Measurements from ENCODE around the gene RIN1. TPM values are rescaled to one million over a fixed set of nuclear protein-coding genes. Genes with fewer than 3 reads are reported as not detected.
"Not testable (repeated sequence)": the region's sequence is repeated elsewhere in the genome, so short reads cannot be mapped to it uniquely, and the experiment has no call there.

Gene RIN1
- total RNA-seq, 4 donors from 2014 or later = 22.3 to 37.2 (median 27.6) TPM

- intact Hi-C loops (cut with DNase I) = no loop called here
- H3K27ac ChIP-seq = no peak overlapping the region
- no peaks in the 10 kb centered on the region for H3K36me3 ChIP-seq
- WGBS, 2 donors = 90 to 96% methylated on average over 1 of the region's 1 CpG
- peaks cover 25 to 60% (median 35%) of the 10 kb centered on the region in 3 donors for H3K4me1 ChIP-seq
- no peak for DNase-seq
- no peak overlapping the region for H3K4me3 ChIP-seq
- H3K27me3 ChIP-seq = no peaks in the 10 kb centered on the region
- H3K9me3 ChIP-seq = no peaks in the 10 kb centered on the region
- TF ChIP-seq CTCF (IDR thresholded peaks at IDR 0.05) = no peak
- no peak for TF ChIP-seq POLR2A (IDR thresholded peaks at IDR 0.05)
Measured at GRCh38 chr11:66323684-66324083, 12.6 kb downstream of the RIN1 start.

GRCh38 chr11:66322732-66323427 lies 13.4 kb downstream of the RIN1 start:
- Histone ChIP-seq H3K36me3 (no peaks in the 10 kb centered on the region), H3K27ac (peak overlapping the region in 2 of 4 donors; percentile 34 to 65), H3K4me3 (no peak overlapping the region), H3K9me3 (no peaks in the 10 kb centered on the region), H3K27me3 (no peaks in the 10 kb centered on the region), H3K4me1 (peaks cover 26 to 60% (median 35%) of the 10 kb centered on the region in 3 donors)
- TF ChIP-seq POLR2A (IDR thresholded peaks at IDR 0.05) (no peak), CTCF (IDR thresholded peaks at IDR 0.05) (no peak)
- WGBS, 2 donors = 82 to 83% methylated on average over 5 to 8 of the region's 11 CpGs
- DNase-seq = no peak
- intact Hi-C loops (cut with DNase I) = no loop called here

- Histone ChIP-seq H3K36me3 (no peaks in the 10 kb centered on the region), H3K4me1 (peaks cover 33 to 60% (median 38%) of the 10 kb centered on the region in 3 donors), H3K27me3 (peaks cover 0 to 8% (median 0%) of the 10 kb centered on the region in 4 donors), H3K9me3 (no peaks in the 10 kb centered on the region), H3K27ac (peak overlapping the region in 1 of 4 donors; percentile 65), H3K4me3 (no peak overlapping the region)
- no peak for DNase-seq
- WGBS, 2 donors = 79 to 96% methylated on average over 2 of the region's 4 CpGs
- intact Hi-C loops (cut with DNase I) = no loop called here
- TF ChIP-seq POLR2A (IDR thresholded peaks at IDR 0.05) (no peak), CTCF (IDR thresholded peaks at IDR 0.05) (no peak)
Measured at GRCh38 chr11:66321606-66322005, 14.6 kb downstream of the RIN1 start.

GRCh38 chr11:66320748-66321147 lies 15.5 kb downstream of the RIN1 start:
- peaks cover 35 to 60% (median 38%) of the 10 kb centered on the region in 3 donors for H3K4me1 ChIP-seq

GRCh38 chr11:66320289-66320688 lies 15.9 kb downstream of the RIN1 start:
- H3K27me3 ChIP-seq = peaks cover 0 to 21% (median 0%) of the 10 kb centered on the region in 4 donors
- peaks cover 35 to 58% (median 38%) of the 10 kb centered on the region in 3 donors for H3K4me1 ChIP-seq
- H3K36me3 ChIP-seq; DNase-seq; H3K4me3 ChIP-seq; H3K27ac ChIP-seq; intact Hi-C loops (cut with DNase I); H3K9me3 ChIP-seq: not testable (repeated sequence)
- WGBS, 2 donors = 81 to 97% methylated on average over 2 of the region's 2 CpGs

More at GRCh38 chr11:66320748-66321147, 15.5 kb downstream of the RIN1 start:
- H3K27ac ChIP-seq; intact Hi-C loops (cut with DNase I); DNase-seq; H3K9me3 ChIP-seq; H3K36me3 ChIP-seq; H3K4me3 ChIP-seq: not testable (repeated sequence)
- WGBS, 2 donors = 90 to 91% methylated on average over 6 of the region's 6 CpGs
- peaks cover 0 to 16% (median 0%) of the 10 kb centered on the region in 4 donors for H3K27me3 ChIP-seq

- intact Hi-C loops (cut with DNase I) = no loop called here
- DNase-seq = no peak
Measured at GRCh38 chr11:66318600-66318970, 17.6 kb downstream of the RIN1 start.

More at GRCh38 chr11:66318600-66318970, 17.6 kb downstream of the RIN1 start:
- Histone ChIP-seq H3K4me3 (no peak overlapping the region), H3K27me3 (peaks cover 0 to 32% (median 0%) of the 10 kb centered on the region in 4 donors), H3K27ac (peak overlapping the region; percentile 61 to 92 (median 84)), H3K4me1 (peaks cover 37 to 65% (median 49%) of the 10 kb centered on the region in 3 donors), H3K9me3 (no peaks in the 10 kb centered on the region), H3K36me3 (no peaks in the 10 kb centered on the region)
- no peak for TF ChIP-seq CTCF (IDR thresholded peaks at IDR 0.05)
- no peak for TF ChIP-seq POLR2A (IDR thresholded peaks at IDR 0.05)
- 50 to 82% methylated on average over 2 of the region's 3 CpGs for WGBS, 2 donors
